GM19395 (cell line): ENCODE results near the gene DMKN.

Experiments
- ATAC-seq: cut with Tn5 transposase; IDR thresholded peaks from one replicate; pipeline ENCODE4 v1.9.1; 2021; ENCODE audit warnings: mild to moderate bottlenecking, moderate library complexity; ENCODE audit not compliant: unreplicated experiment

DMKN gene

DNA sequence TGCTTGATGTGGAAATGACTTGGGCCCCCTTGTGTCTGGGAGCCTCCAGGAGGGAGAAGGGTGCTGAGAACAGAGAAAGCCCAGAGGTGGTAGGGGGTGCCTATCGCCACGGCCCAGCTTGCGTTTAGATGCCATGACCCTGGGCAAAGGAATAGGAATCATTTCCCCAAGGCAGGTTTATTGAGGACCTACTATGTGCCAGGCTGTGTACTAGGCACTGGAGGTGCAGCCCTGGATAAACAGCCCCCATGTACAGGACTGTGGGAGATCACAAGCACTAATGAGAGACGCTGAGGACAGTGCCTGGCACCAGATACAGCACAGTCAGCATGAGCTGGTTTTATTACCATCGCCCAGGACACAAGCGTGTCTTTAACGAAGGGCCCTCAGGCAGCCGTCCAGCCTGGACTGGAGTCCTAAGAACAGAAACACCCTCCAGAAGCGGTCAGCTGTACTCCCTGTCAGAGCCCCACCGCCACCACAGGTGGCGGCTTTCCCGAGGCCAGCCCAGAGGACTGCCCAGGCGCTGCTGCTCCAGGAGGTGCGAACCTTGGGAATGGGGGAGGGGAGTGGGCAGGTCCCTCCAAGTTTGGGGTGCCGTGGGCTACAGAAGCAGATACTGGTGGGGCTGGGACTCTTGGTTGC, 36.6 kb upstream of the DMKN start:
- no peak for ATAC-seq

GRCh38 chr19:35549174-35549788, 35.8 kb upstream of the DMKN start:
- no peak for ATAC-seq

GRCh38 chr19:35546532-35546931, 33.1 kb upstream of the DMKN start:
- no peak for ATAC-seq

GRCh38 chr19:35545855-35546381, 32.5 kb upstream of the DMKN start:
- ATAC-seq: peak; percentile 50

GRCh38 chr19:35545001-35545854, 31.8 kb upstream of the DMKN start, which contains the start of gene TMEM147:
Gene TMEM147, plus strand, starts transcription at chr19:35545626. Its CDS starts 114 bp downstream, at chr19:35545740.
- ATAC-seq: peak; percentile 73

GRCh38 chr19:35544110-35544802, 30.8 kb upstream of the DMKN start:
- no peak for ATAC-seq

DNA sequence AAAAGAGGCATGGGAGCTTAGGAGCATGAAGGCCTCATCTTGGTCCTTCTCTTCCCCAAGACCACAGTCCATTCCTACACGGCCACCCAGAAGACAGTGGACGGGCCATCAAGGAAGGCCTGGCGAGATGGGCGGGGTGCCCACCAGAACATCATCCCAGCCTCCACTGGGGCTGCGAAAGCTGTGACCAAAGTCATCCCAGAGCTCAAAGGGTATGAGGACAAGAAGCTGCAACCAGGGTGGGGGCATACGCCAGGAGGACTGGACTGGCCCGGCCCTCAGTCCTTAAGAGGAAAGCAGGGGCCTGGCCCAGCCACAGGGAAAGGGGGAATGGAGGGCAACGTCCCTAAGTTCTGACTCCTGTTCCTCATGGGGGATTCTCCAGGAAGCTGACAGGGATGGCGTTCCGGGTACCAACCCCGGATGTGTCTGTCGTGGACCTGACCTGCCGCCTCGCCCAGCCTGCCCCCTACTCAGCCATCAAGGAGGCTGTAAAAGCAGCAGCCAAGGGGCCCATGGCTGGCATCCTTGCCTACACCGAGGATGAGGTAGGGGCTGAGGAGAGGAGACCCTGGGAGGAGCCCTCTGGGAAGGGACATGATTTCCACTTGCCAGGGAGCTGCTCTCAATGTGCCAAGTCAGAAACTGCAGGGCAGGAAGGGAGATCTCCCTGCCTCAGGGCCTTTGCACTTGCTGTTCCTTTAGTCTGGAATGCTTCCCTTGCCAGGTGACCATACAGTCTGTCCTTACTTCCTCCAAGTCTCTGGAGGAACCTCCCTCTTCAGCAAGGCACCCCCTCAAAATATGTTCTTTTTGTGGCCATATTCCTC, 30.0 kb upstream of the DMKN start:
- no peak for ATAC-seq

DNA sequence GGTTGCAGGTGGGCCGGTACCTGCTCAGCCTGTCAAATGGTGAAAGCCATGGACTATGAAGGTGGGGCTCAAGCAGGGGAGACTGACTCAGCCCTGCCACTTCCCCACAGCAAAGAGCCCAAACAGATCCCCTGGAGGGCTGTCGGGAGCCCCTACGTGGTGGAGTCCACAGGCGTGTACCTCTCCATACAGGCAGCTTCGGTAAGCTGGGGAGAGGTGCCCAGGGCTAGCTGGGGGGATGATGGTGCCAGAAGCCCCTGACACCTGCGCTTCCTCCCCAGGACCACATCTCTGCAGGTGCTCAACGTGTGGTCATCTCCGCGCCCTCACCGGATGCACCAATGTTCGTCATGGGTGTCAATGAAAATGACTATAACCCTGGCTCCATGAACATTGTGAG, 28.8 kb upstream of the DMKN start:
- no peak for ATAC-seq

DNA sequence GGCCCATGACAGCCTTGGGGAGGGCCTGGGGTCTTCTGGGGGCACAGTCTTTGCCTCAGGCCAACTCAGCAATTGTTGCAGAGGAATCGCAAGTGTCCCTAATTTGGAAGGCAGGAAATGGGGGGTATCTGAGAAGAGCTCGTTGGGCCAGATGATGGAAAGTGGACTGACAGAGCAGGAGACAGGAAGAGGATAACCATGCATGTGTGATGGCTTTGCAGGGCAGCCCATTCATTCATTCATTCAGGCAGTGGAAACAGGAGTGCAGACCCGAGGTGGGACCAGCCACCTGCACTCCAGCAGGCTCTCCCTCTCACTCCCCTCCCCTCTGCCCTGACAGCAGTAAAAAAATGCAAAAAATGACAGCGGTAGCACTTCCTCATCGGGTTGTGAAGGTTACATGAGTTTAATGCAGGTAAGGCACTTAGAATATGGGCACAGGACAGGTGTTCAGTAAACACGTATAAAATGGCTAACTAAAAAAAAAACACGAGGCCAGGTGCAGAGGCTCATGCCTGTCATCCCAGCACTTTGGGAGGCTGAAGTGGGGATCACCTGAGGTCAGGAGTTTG, 27.0 kb upstream of the DMKN start:
- no peak for ATAC-seq

GRCh38 chr19:35539850-35540249, 26.4 kb upstream of the DMKN start:
- no peak for ATAC-seq

DNA sequence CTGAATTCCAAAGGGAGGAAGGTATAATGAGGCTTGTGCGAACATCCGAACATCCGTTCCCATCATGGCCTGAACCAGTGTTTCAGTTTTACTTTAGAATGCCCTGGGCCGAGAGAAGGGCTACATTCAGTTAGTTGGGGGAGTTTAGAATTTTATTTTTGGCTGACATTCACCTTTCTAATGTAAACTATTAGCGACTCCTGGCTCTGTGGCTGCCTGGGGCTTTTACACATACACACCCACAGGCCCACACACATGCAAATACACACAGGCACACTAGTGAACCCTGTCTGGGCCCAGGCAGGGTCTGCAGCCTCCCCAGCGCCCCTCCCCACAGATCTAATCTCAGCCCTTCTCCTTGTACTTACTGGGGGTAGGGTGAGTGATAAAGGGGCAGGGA, 25.9 kb upstream of the DMKN start:
- no peak for ATAC-seq

GRCh38 chr19:35534803-35535480, 21.5 kb upstream of the DMKN start:
- no peak for ATAC-seq

GRCh38 chr19:35533822-35534392, 20.5 kb upstream of the DMKN start:
- ATAC-seq: no peak

GRCh38 chr19:35533201-35533821, 19.9 kb upstream of the DMKN start, which contains the start of gene GAPDHS:
Gene GAPDHS, plus strand, starts transcription at chr19:35533456. Its CDS starts 72 bp downstream, at chr19:35533528.
- no peak for ATAC-seq

- no peak for ATAC-seq
Measured at GRCh38 chr19:35531291-35531690, 17.8 kb upstream of the DMKN start.

DNA sequence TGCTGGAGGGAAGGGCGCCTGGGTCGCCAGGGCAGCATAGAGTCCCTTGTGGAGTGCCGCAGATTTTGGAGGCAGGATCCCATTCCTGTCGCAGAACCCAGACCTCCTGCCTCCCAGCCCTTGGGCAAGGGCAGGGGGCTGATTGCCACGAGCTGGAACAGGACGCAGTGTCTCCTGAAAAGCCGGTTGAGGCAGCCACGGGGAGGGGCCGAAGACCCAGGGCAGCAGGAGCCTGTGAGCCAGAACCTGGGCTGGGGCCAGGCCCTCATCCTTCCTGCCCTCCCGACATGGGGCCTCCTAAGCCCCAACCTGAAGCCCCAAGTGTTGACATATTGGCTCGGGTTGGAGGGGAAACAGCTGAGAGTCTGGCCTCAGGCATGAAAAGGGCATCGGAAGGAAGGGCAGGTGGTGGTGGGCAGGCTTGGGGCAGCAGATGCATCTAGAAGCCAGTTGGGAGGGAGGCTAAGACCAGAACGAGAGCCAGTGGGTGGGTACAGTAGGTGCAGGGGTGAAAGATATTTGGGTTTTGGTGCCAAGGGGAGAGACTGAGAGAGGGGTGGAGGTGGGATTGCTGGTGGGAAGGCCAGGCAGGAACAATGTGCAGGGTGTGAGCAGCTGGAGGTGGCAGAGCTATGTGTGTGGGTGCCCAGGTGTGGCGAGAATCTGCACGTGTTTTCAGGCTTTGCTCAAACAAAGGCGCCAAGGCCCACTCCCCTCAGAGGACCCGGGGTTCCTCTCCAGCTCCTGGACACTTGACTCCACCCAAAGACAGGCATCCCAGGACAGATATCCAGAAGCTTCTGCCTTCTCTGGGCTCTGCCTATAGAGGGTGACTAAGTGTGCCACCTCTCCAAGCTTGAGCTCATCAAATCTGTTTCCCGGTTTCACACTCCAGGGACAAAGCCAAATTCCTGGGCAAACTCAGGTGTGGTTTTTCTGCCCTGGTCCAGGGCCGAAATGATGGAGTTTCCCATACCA, 16.1 kb upstream of the DMKN start:
- ATAC-seq: no peak
